ENCODE measurements around the gene SIRPA. TPM values are rescaled to one million over a fixed set of nuclear protein-coding genes. Genes with fewer than 3 reads are reported as not detected.

SIRPA gene
- total RNA-seq, 1 donor from 2014 or later: 35.5 TPM

GRCh38 chr20:1902188-1902587, 7.0 kb downstream of the SIRPA start:
- H2AFZ ChIP-seq (ENCODE audit: low read depth, low read length): no peak overlapping the region
- H3K36me3 ChIP-seq (ENCODE audit: insufficient read depth, low read length): no peaks in the 10 kb centered on the region
- no peaks in the 10 kb centered on the region for H3K9me3 Mint-ChIP-seq (ENCODE audit: unreplicated experiment)
- no peaks in the 10 kb centered on the region for H3K27me3 Mint-ChIP-seq (ENCODE audit: low read depth, unreplicated experiment)
- H3K9me3 ChIP-seq (ENCODE audit: insufficient read depth, low read depth, low read length): no peaks in the 10 kb centered on the region
- FAIRE-seq (no peak), DNase-seq (ENCODE audit: low read depth) (no peak)
- H4K20me1 ChIP-seq (ENCODE audit: insufficient read depth, low read length): peaks cover 89% of the 10 kb centered on the region
- H3K4me1 Mint-ChIP-seq (ENCODE audit: low read depth, unreplicated experiment): peaks cover 23% of the 10 kb centered on the region
- H3K79me2 ChIP-seq (ENCODE audit: insufficient read depth, low read length): peaks cover 72% of the 10 kb centered on the region
- H3K4me3 ChIP-seq (ENCODE audit: insufficient read depth, low read depth, low read length): no peak overlapping the region
- H3K4me2 ChIP-seq (ENCODE audit: low read length): no peak overlapping the region
- H3K9ac ChIP-seq (ENCODE audit: low read length): no peak overlapping the region
- H3K27ac Mint-ChIP-seq (ENCODE audit: unreplicated experiment): no peak overlapping the region
- H3K4me1 ChIP-seq (ENCODE audit: insufficient read depth, low read length): peaks cover 5% of the 10 kb centered on the region
- no peak overlapping the region for H3K27ac ChIP-seq (ENCODE audit: low read depth, low read length)
- H3K36me3 Mint-ChIP-seq (ENCODE audit: low read depth, unreplicated experiment): peaks cover 26% of the 10 kb centered on the region
- H3K4me3 Mint-ChIP-seq (ENCODE audit: unreplicated experiment): no peak overlapping the region
- TF ChIP-seq EZH2 (IDR thresholded peaks at IDR 0.05; ENCODE audit: insufficient read depth, low read length): no peak
- TF ChIP-seq, protein P1, sequence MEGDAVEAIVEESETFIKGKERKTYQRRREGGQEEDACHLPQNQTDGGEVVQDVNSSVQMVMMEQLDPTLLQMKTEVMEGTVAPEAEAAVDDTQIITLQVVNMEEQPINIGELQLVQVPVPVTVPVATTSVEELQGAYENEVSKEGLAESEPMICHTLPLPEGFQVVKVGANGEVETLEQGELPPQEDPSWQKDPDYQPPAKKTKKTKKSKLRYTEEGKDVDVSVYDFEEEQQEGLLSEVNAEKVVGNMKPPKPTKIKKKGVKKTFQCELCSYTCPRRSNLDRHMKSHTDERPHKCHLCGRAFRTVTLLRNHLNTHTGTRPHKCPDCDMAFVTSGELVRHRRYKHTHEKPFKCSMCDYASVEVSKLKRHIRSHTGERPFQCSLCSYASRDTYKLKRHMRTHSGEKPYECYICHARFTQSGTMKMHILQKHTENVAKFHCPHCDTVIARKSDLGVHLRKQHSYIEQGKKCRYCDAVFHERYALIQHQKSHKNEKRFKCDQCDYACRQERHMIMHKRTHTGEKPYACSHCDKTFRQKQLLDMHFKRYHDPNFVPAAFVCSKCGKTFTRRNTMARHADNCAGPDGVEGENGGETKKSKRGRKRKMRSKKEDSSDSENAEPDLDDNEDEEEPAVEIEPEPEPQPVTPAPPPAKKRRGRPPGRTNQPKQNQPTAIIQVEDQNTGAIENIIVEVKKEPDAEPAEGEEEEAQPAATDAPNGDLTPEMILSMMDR (IDR thresholded peaks at IDR 0.05; ENCODE audit: insufficient read depth, low read depth, low read length): no peak
- no peaks in the 10 kb centered on the region for H3K27me3 ChIP-seq (ENCODE audit: insufficient read depth, low read length)

DNA sequence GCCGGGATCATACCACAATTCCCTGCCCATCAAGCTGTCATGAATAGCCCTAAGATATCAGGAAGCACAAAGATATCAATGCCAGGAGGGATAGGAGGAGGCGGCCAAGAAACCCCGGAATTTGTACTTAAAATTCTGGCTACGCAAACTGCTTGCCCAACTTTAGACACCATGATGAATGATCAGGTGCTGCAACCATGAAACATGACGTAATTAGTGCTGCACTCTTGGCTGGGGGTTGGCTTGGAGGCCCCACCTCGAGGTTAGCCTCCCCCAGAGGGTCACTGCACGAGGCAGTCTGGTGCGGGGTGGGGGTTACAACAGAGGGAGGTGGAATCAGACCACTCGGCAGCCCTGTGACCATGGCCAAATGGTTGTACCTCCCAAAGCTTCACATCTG, 8.9 kb downstream of the SIRPA start:
- H4K20me1 ChIP-seq (ENCODE audit: insufficient read depth, low read length): peaks cover 90% of the 10 kb centered on the region
- H3K4me2 ChIP-seq (ENCODE audit: low read length): no peak overlapping the region
- peaks cover 63% of the 10 kb centered on the region for H3K79me2 ChIP-seq (ENCODE audit: insufficient read depth, low read length)

DNA sequence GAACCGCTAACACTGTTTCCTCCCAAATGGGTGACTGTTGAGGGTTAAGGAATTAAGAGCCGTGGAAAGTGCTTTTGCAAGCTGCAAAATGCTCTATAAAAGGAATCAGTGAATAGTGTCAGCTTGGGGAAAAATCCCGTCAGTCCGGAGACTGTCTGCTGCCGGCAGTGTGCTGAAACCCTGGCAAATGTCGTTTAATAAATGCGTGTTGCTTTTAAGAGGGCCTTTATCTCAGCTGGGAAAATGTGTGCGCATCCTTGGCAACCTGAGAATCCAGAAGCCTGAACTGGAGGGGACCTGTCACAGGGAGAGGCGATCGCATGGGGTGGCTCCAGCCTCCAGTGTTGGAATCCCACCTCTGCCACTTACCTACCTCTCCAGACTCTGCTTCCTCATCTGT, 9.8 kb downstream of the SIRPA start:
- H3K36me3 ChIP-seq (ENCODE audit: insufficient read depth, low read length): no peaks in the 10 kb centered on the region
- TF ChIP-seq, protein P1 (IDR thresholded peaks at IDR 0.05; ENCODE audit: insufficient read depth, low read depth, low read length): no peak
- TF ChIP-seq EZH2 (IDR thresholded peaks at IDR 0.05; ENCODE audit: insufficient read depth, low read length): no peak
- H3K27me3 Mint-ChIP-seq (ENCODE audit: low read depth, unreplicated experiment): no peaks in the 10 kb centered on the region
- no peaks in the 10 kb centered on the region for H3K27me3 ChIP-seq (ENCODE audit: insufficient read depth, low read length)
- no peak for DNase-seq (ENCODE audit: low read depth)
- H3K4me1 Mint-ChIP-seq (ENCODE audit: low read depth, unreplicated experiment): peaks cover 8% of the 10 kb centered on the region
- H4K20me1 ChIP-seq (ENCODE audit: insufficient read depth, low read length): peaks cover 82% of the 10 kb centered on the region
- peaks cover 56% of the 10 kb centered on the region for H3K79me2 ChIP-seq (ENCODE audit: insufficient read depth, low read length)
- H3K9me3 Mint-ChIP-seq (ENCODE audit: unreplicated experiment): no peaks in the 10 kb centered on the region
- H3K9me3 ChIP-seq (ENCODE audit: insufficient read depth, low read depth, low read length): no peaks in the 10 kb centered on the region
- no peak overlapping the region for H2AFZ ChIP-seq (ENCODE audit: low read depth, low read length)
- no peak overlapping the region for H3K27ac ChIP-seq (ENCODE audit: low read depth, low read length)
- H3K4me3 Mint-ChIP-seq (ENCODE audit: unreplicated experiment): no peak overlapping the region
- H3K4me3 ChIP-seq (ENCODE audit: insufficient read depth, low read depth, low read length): no peak overlapping the region
- H3K9ac ChIP-seq (ENCODE audit: low read length): no peak overlapping the region
- peaks cover 31% of the 10 kb centered on the region for H3K36me3 Mint-ChIP-seq (ENCODE audit: low read depth, unreplicated experiment)
- FAIRE-seq: no peak
- no peak overlapping the region for H3K27ac Mint-ChIP-seq (ENCODE audit: unreplicated experiment)
- peaks cover 12% of the 10 kb centered on the region for H3K4me1 ChIP-seq (ENCODE audit: insufficient read depth, low read length)
- H3K4me2 ChIP-seq (ENCODE audit: low read length): no peak overlapping the region

More for the DNA sequence above, 8.9 kb downstream of the SIRPA start:
- Histone ChIP-seq H3K27ac (ENCODE audit: low read depth, low read length) (no peak overlapping the region), H2AFZ (ENCODE audit: low read depth, low read length) (no peak overlapping the region), H3K27me3 (ENCODE audit: insufficient read depth, low read length) (no peaks in the 10 kb centered on the region), H3K4me1 (ENCODE audit: insufficient read depth, low read length) (peaks cover 12% of the 10 kb centered on the region), H3K9me3 (ENCODE audit: insufficient read depth, low read depth, low read length) (no peaks in the 10 kb centered on the region), H3K4me3 (ENCODE audit: insufficient read depth, low read depth, low read length) (no peak overlapping the region), H3K9ac (ENCODE audit: low read length) (no peak overlapping the region), H3K36me3 (ENCODE audit: insufficient read depth, low read length) (no peaks in the 10 kb centered on the region)
- Mint-ChIP-seq H3K36me3 (ENCODE audit: low read depth, unreplicated experiment) (peaks cover 31% of the 10 kb centered on the region), H3K4me3 (ENCODE audit: unreplicated experiment) (no peak overlapping the region), H3K9me3 (ENCODE audit: unreplicated experiment) (no peaks in the 10 kb centered on the region), H3K27me3 (ENCODE audit: low read depth, unreplicated experiment) (no peaks in the 10 kb centered on the region), H3K4me1 (ENCODE audit: low read depth, unreplicated experiment) (peaks cover 8% of the 10 kb centered on the region), H3K27ac (ENCODE audit: unreplicated experiment) (no peak overlapping the region)
- FAIRE-seq: no peak
- peak; percentile 24 for DNase-seq (ENCODE audit: low read depth)
- no peak for TF ChIP-seq EZH2 (IDR thresholded peaks at IDR 0.05; ENCODE audit: insufficient read depth, low read length)
- TF ChIP-seq, protein P1 (IDR thresholded peaks at IDR 0.05; ENCODE audit: insufficient read depth, low read depth, low read length): no peak
